GM23338 (cell line): ENCODE measurements around the gene GTF2F1. TPM values are rescaled to one million over a fixed set of nuclear protein-coding genes. Genes with fewer than 3 reads are reported as not detected.

Experiments
- ATAC-seq: fragments of 200-7000 bp; cut with Tn5 transposase; 3 replicates; pipeline ENCODE4 v1.9.1; 2020
- DNase-seq: peaks from one replicate; pipeline ENCODE4 v3.0.0-alpha.2; 2015; ENCODE audit warnings: low spot score
- H2AFZ ChIP-seq: fragments of 200-600 bp; sonication (generic); 2 replicates; pipeline ENCODE4 v1.8.0; 2016; ENCODE audit warnings: antibody characterized with exemption, mild to moderate bottlenecking, moderate library complexity
- H3F3A ChIP-seq: fragments of 200-600 bp; sonication (generic); replicated peaks from 2 replicates; pipeline ENCODE4 v1.8.0; 2017; ENCODE audit warnings: antibody characterized with exemption, mixed run types, low read depth
- H3K27ac ChIP-seq: fragments of 200-600 bp; sonication (generic); 2 replicates; pipeline ENCODE4 v1.6.1; 2016; ENCODE audit warnings: low read depth
- H3K27me3 ChIP-seq: fragments of 200-600 bp; sonication (generic); 2 replicates; pipeline ENCODE4 v1.8.0; 2016; ENCODE audit warnings: mild to moderate bottlenecking, mixed run types, moderate library complexity; ENCODE audit not compliant: insufficient read depth
- H3K36me3 ChIP-seq: fragments of 200-600 bp; sonication (generic); 2 replicates; pipeline ENCODE4 v1.8.0; 2016; ENCODE audit warnings: mild to moderate bottlenecking; ENCODE audit not compliant: insufficient read depth
- H3K4me1 ChIP-seq: fragments of 200-600 bp; sonication (generic); 2 replicates; pipeline ENCODE4 v1.8.0; 2016; ENCODE audit warnings: mild to moderate bottlenecking, moderate library complexity; ENCODE audit not compliant: insufficient read depth
- H3K4me2 ChIP-seq: fragments of 200-600 bp; sonication (generic); 2 replicates; pipeline ENCODE4 v1.7.1; 2017; ENCODE audit warnings: mixed run types
- H3K4me3 ChIP-seq: fragments of 200-600 bp; sonication (generic); 2 replicates; pipeline ENCODE4 v1.6.1; 2016; ENCODE audit warnings: mixed run types
- H3K79me2 ChIP-seq: fragments of 200-600 bp; sonication (generic); replicated peaks from 2 replicates; pipeline ENCODE4 v1.8.0; 2017; ENCODE audit warnings: mild to moderate bottlenecking; ENCODE audit not compliant: insufficient read depth
- H3K9me2 ChIP-seq: fragments of 200-600 bp; sonication (generic); 2 replicates; pipeline ENCODE4 v1.8.0; 2017; ENCODE audit not compliant: insufficient read depth
- H4K20me1 ChIP-seq: fragments of 200-600 bp; sonication (generic); replicated peaks from 2 replicates; pipeline ENCODE4 v1.8.0; 2017; ENCODE audit warnings: mild to moderate bottlenecking; ENCODE audit not compliant: insufficient read depth
- H3K27ac Mint-ChIP-seq: 2 replicates; pipeline ENCODE4 v1.8.0; 2020; ENCODE audit warnings: inconsistent platforms, mild to moderate bottlenecking, moderate library complexity, mixed read lengths
- H3K27me3 Mint-ChIP-seq: 3 replicates; pipeline ENCODE4 v1.8.0; 2022; ENCODE audit warnings: low read depth, mild to moderate bottlenecking, moderate library complexity, mixed read lengths, inconsistent platforms; ENCODE audit not compliant: insufficient read depth, poor library complexity
- H3K36me3 Mint-ChIP-seq: 3 replicates; pipeline ENCODE4 v1.8.0; 2021; ENCODE audit warnings: low read depth, mild to moderate bottlenecking, inconsistent platforms, moderate library complexity, mixed read lengths
- H3K4me1 Mint-ChIP-seq: 3 replicates; pipeline ENCODE4 v1.8.0; 2020; ENCODE audit warnings: mild to moderate bottlenecking, inconsistent platforms, mixed read lengths
- H3K4me3 Mint-ChIP-seq: 3 replicates; pipeline ENCODE4 v1.8.0; 2021; ENCODE audit warnings: moderate library complexity, mild to moderate bottlenecking, inconsistent platforms, mixed read lengths
- H3K9me3 Mint-ChIP-seq: 3 replicates; pipeline ENCODE4 v1.8.0; 2020; ENCODE audit warnings: moderate library complexity, mild to moderate bottlenecking, inconsistent platforms, mixed read lengths
- CREB1 ChIP-seq: fragments of 250-450 bp; sonication (Bioruptor Pico); IDR thresholded peaks from 2 replicates; pipeline ENCODE4 v1.5.0; 2020; ENCODE audit warnings: low read depth, mild to moderate bottlenecking, moderate library complexity
- CTCF ChIP-seq, 2 experiments: fragments of 200-600 bp in 1 of 2; sonication (generic) in 1 of 2; conservative IDR thresholded peaks; 2 replicates each; pipeline versions ENCODE4 v1.5.1 to v1.6.1; 2016 to 2017; ENCODE audit warnings: antibody characterized with exemption in 2 of 2, low read depth in 2 of 2, mild to moderate bottlenecking in 2 of 2, moderate library complexity in 1 of 2
- EZH2 ChIP-seq: fragments of 200-600 bp; sonication (generic); IDR thresholded peaks from one replicate; pipeline ENCODE4 v1.8.0; 2017; ENCODE audit warnings: antibody characterized with exemption, mild to moderate bottlenecking, low read depth; ENCODE audit not compliant: unreplicated experiment
- EZH2phosphoT487 ChIP-seq: fragments of 200-600 bp; sonication (generic); IDR thresholded peaks from one replicate; pipeline ENCODE4 v1.8.1; 2018; ENCODE audit warnings: antibody characterized with exemption; ENCODE audit not compliant: unreplicated experiment
- JUNB ChIP-seq: IDR thresholded peaks from one replicate; pipeline ENCODE4 v1.6.1; 2016; ENCODE audit warnings: antibody characterized with exemption; ENCODE audit not compliant: unreplicated experiment
- NANOG ChIP-seq: IDR thresholded peaks from 2 replicates; pipeline ENCODE4 v1.6.1; 2016; ENCODE audit warnings: antibody characterized with exemption, borderline replicate concordance
- POLR2AphosphoS5 ChIP-seq: IDR thresholded peaks from 2 replicates; pipeline ENCODE4 v1.6.1; 2016; ENCODE audit warnings: antibody characterized with exemption, low read depth
- ZNF114 ChIP-seq: fragments of 250-450 bp; sonication (Bioruptor Pico); IDR thresholded peaks from 2 replicates; pipeline ENCODE4 v1.5.0; 2020; ENCODE audit warnings: mild to moderate bottlenecking, moderate library complexity
- ZNF331 ChIP-seq: fragments of 250-450 bp; sonication (Bioruptor Pico); IDR thresholded peaks from 2 replicates; pipeline ENCODE4 v1.5.0; 2020; ENCODE audit warnings: low read depth, mild to moderate bottlenecking, moderate library complexity
- polyA plus RNA-seq: library from polyadenylated mRNA; unstranded; fragments of >200 nt; fragmentation: Nextera tagmentation; extraction: Ambion mirVana; gene quantifications from 2 replicates; pipeline ENCODE4 v1.2.1, GENCODE V29; 2016
- total RNA-seq: library from RNA; depleted of rRNA; stranded (reverse); fragments of >200 nt; shearing (Covaris generic); gene quantifications from 2 replicates; pipeline ENCODE4 v1.2.3, GENCODE V29; 2014
- TF ChIP-seq, protein P1 (sequence below): IDR thresholded peaks from one replicate; pipeline ENCODE4 v1.6.1; 2018; ENCODE audit warnings: antibody characterized with exemption; ENCODE audit not compliant: unreplicated experiment

The GTF2F1 gene
- total and polyA plus RNA-seq, 2 experiments from 2014 or later = 62.1 to 65.5 TPM

GRCh38 chr19:6343462-6343861 lies 49.5 kb downstream of the GTF2F1 start (continued):
- TF ChIP-seq, protein P1, sequence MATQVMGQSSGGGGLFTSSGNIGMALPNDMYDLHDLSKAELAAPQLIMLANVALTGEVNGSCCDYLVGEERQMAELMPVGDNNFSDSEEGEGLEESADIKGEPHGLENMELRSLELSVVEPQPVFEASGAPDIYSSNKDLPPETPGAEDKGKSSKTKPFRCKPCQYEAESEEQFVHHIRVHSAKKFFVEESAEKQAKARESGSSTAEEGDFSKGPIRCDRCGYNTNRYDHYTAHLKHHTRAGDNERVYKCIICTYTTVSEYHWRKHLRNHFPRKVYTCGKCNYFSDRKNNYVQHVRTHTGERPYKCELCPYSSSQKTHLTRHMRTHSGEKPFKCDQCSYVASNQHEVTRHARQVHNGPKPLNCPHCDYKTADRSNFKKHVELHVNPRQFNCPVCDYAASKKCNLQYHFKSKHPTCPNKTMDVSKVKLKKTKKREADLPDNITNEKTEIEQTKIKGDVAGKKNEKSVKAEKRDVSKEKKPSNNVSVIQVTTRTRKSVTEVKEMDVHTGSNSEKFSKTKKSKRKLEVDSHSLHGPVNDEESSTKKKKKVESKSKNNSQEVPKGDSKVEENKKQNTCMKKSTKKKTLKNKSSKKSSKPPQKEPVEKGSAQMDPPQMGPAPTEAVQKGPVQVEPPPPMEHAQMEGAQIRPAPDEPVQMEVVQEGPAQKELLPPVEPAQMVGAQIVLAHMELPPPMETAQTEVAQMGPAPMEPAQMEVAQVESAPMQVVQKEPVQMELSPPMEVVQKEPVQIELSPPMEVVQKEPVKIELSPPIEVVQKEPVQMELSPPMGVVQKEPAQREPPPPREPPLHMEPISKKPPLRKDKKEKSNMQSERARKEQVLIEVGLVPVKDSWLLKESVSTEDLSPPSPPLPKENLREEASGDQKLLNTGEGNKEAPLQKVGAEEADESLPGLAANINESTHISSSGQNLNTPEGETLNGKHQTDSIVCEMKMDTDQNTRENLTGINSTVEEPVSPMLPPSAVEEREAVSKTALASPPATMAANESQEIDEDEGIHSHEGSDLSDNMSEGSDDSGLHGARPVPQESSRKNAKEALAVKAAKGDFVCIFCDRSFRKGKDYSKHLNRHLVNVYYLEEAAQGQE = no peak
- TF ChIP-seq POLR2AphosphoS5 (no peak), ZNF114 (CRISPR knock-in tag) (no peak), EZH2 (no peak), CTCF (conservative IDR thresholded peaks at IDR 0.05; ENCODE audit: low read depth in 2 of 2) (no peak), ZNF331 (CRISPR knock-in tag) (no peak), CREB1 (no peak), EZH2phosphoT487 (no peak), JUNB (no peak), NANOG (no peak)

- peaks cover 17% of the 10 kb centered on the region; the same call in 2 of the 3 replicates for H3K36me3 Mint-ChIP-seq
- peak overlapping the region; percentile 78 for H2AFZ ChIP-seq
- TF ChIP-seq ZNF331 (CRISPR knock-in tag) = no peak
- no peak for TF ChIP-seq POLR2AphosphoS5
- TF ChIP-seq, protein P1 = no peak
- no peak for TF ChIP-seq EZH2phosphoT487
These were observed 52.3 kb downstream of the GTF2F1 start for GRCh38 chr19:6340493-6341201.

More at GRCh38 chr19:6340493-6341201, 52.3 kb downstream of the GTF2F1 start:
- no peak overlapping the region for H3K4me3 ChIP-seq
- no peak overlapping the region for H3K27ac ChIP-seq
- H3K4me1 ChIP-seq = no peaks in the 10 kb centered on the region
- peak; percentile 42; the same call in 2 of the 3 replicates for ATAC-seq
- H3K9me3 Mint-ChIP-seq = peaks cover 72% of the 10 kb centered on the region
- H4K20me1 ChIP-seq = no peaks in the 10 kb centered on the region
- no peaks in the 10 kb centered on the region for H3K27me3 ChIP-seq
- peaks cover 7% of the 10 kb centered on the region for H3K27me3 Mint-ChIP-seq
- no peak overlapping the region for H3K27ac Mint-ChIP-seq
- H3K4me1 Mint-ChIP-seq = no peaks in the 10 kb centered on the region
- DNase-seq = peak; percentile 42
- H3K9me2 ChIP-seq = no peaks in the 10 kb centered on the region
- H3K4me2 ChIP-seq = no peak overlapping the region
- H3F3A ChIP-seq = no peaks in the 10 kb centered on the region
- no peak overlapping the region for H3K4me3 Mint-ChIP-seq
- H3K36me3 ChIP-seq = no peaks in the 10 kb centered on the region
- H3K79me2 ChIP-seq = no peaks in the 10 kb centered on the region
